Body of pancreas (tissue), 4 donors: ENCODE measurements around the gene ISM1. TPM values are rescaled to one million over a fixed set of nuclear protein-coding genes. Genes with fewer than 3 reads are reported as not detected.

Experiments
- ATAC-seq: fragments of 150-250 bp; one replicate; pipeline ENCODE4 v1.9.1; 2016
- DNase-seq, 4 donors: peaks; one replicate each; pipeline ENCODE4 v3.0.0-alpha.2; 2019
- H3K27ac ChIP-seq, 4 donors: fragments of 200-600 bp; sonication (generic); 1 replicate in 3 of 4; 2 replicates in 1 of 4; pipeline versions ENCODE4 v1.5.1 to v1.6.1; 2016 to 2019; ENCODE audit warnings: mild to moderate bottlenecking in 1 of 4, mixed read lengths in 1 of 4, moderate library complexity in 1 of 4
- H3K27me3 ChIP-seq, 2 donors: fragments of 200-600 bp; sonication (generic); one replicate each; pipeline ENCODE4 v1.6.0; 2016; ENCODE audit warnings: mild to moderate bottlenecking in 1 of 2
- H3K36me3 ChIP-seq, 2 donors: fragments of 200-600 bp; sonication (generic); replicated peaks in 1 of 2; 2 replicates each; pipeline ENCODE4 v1.5.1; 2016; ENCODE audit warnings: low read depth in 2 of 2; ENCODE audit not compliant: insufficient read depth in 1 of 2
- H3K4me1 ChIP-seq: fragments of 200-600 bp; sonication (generic); one replicate; pipeline ENCODE4 v1.6.0; 2016
- H3K4me3 ChIP-seq, 2 donors: fragments of 200-600 bp; sonication (generic); 1 replicate in 1 of 2; 2 replicates in 1 of 2; pipeline ENCODE4 v1.5.1; 2016 to 2019
- H3K9me3 ChIP-seq, 3 donors: fragments of 200-600 bp; sonication (generic); 1 replicate in 2 of 3; 2 replicates in 1 of 3; pipeline ENCODE4 v1.5.1; 2016
- CTCF ChIP-seq, 7 experiments: fragments of 450-650 bp in 4 of 7; fragments of 200-600 bp in 3 of 7; sonication (generic) in 3 of 7; IDR thresholded peaks; one replicate each; pipeline ENCODE4 v1.5.1; 2016 to 2019; ENCODE audit warnings: antibody characterized with exemption in 7 of 7
- POLR2A ChIP-seq, 3 donors: fragments of 450-650 bp; IDR thresholded peaks; one replicate each; pipeline ENCODE4 v1.6.1; 2016; ENCODE audit warnings: antibody characterized with exemption in 3 of 3, mild to moderate bottlenecking in 2 of 3
- WGBS, 2 donors: methylation state at CpG; one replicate each; pipeline ENCODE4 v1.1.5; 2017; 5-methylcytosine and 5-hydroxymethylcytosine counted together
- intact Hi-C: fragments of 100-400 bp; cut with DNase I; formaldehyde crosslinking; loops from one replicate; pipeline ENCODE4 v1.15.1; 2023
- total RNA-seq, 2 donors: library from RNA; depleted of rRNA; stranded (reverse); fragments of >200 nt; gene quantifications; one replicate each; pipeline ENCODE4 v1.1.0, GENCODE V29; 2016

ISM1 gene
- total RNA-seq, 2 donors from 2014 or later = 2.6 to 3.1 TPM

DNA sequence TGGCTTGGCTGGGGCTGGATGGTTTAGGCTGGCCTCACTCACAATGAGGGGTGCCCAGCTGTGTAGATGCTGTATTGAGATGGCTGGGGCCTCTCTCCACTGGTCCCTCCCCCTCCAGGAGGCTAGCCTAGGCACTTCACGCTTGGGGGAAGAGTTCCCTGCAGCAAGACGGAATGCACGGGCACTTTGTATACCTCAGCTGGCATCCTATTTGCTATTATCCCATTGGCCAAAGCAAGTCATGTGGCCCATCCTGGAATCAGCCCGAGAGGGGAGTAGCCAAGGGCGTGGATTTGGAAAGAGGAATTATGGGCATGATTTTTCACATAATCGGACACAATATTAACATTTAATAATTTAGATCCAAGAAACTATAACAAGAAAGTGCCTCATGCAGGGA, 64.3 kb downstream of the ISM1 start:
- ATAC-seq (no peak), DNase-seq (no peak)
- WGBS, 2 donors = 88 to 95% methylated on average over 6 of the region's 6 CpGs
- no peaks in the 10 kb centered on the region for H3K27me3 ChIP-seq
- H3K4me3 ChIP-seq = no peak overlapping the region
- no peaks in the 10 kb centered on the region for H3K9me3 ChIP-seq
- no peaks in the 10 kb centered on the region for H3K36me3 ChIP-seq
- no peaks in the 10 kb centered on the region for H3K4me1 ChIP-seq
- intact Hi-C loops = no loop called here
- H3K27ac ChIP-seq = no peak overlapping the region
- TF ChIP-seq CTCF (IDR thresholded peaks at IDR 0.05) (no peak), POLR2A (IDR thresholded peaks at IDR 0.05) (no peak)

GRCh38 chr20:13286052-13286451, 65.0 kb downstream of the ISM1 start:
- 84 to 91% methylated on average over 5 of the region's 5 CpGs for WGBS, 2 donors
- no peak for TF ChIP-seq CTCF (IDR thresholded peaks at IDR 0.05)
- TF ChIP-seq POLR2A (IDR thresholded peaks at IDR 0.05) = no peak
- DNase-seq (no peak), ATAC-seq (no peak)
- Histone ChIP-seq H3K4me1 (no peaks in the 10 kb centered on the region), H3K27me3 (no peaks in the 10 kb centered on the region), H3K36me3 (no peaks in the 10 kb centered on the region), H3K9me3 (no peaks in the 10 kb centered on the region), H3K27ac (no peak overlapping the region), H3K4me3 (no peak overlapping the region)
- intact Hi-C loops = no loop called here

GRCh38 chr20:13286607-13287006, 65.5 kb downstream of the ISM1 start:
- peak; percentile 53 for ATAC-seq
- Histone ChIP-seq H3K27ac (no peak overlapping the region), H3K9me3 (no peaks in the 10 kb centered on the region), H3K27me3 (no peaks in the 10 kb centered on the region), H3K4me3 (no peak overlapping the region), H3K36me3 (no peaks in the 10 kb centered on the region), H3K4me1 (no peaks in the 10 kb centered on the region)
- WGBS, 2 donors = 56 to 76% methylated on average over 7 of the region's 7 CpGs
- no peak for TF ChIP-seq CTCF (IDR thresholded peaks at IDR 0.05)
- no peak for TF ChIP-seq POLR2A (IDR thresholded peaks at IDR 0.05)
- intact Hi-C loops = no loop called here
- peak; percentile 31 to 63 (median 46) for DNase-seq

GRCh38 chr20:13288357-13288756, 67.3 kb downstream of the ISM1 start:
- WGBS, 2 donors = 91 to 92% methylated on average over 12 of the region's 12 CpGs
- Histone ChIP-seq H3K27ac (no peak overlapping the region), H3K4me1 (no peaks in the 10 kb centered on the region), H3K27me3 (no peaks in the 10 kb centered on the region), H3K36me3 (no peaks in the 10 kb centered on the region), H3K4me3 (no peak overlapping the region), H3K9me3 (no peaks in the 10 kb centered on the region)
- intact Hi-C loops = no loop called here
- DNase-seq = no peak
- ATAC-seq = no peak
- TF ChIP-seq CTCF (IDR thresholded peaks at IDR 0.05) (no peak), POLR2A (IDR thresholded peaks at IDR 0.05) (no peak)

DNA sequence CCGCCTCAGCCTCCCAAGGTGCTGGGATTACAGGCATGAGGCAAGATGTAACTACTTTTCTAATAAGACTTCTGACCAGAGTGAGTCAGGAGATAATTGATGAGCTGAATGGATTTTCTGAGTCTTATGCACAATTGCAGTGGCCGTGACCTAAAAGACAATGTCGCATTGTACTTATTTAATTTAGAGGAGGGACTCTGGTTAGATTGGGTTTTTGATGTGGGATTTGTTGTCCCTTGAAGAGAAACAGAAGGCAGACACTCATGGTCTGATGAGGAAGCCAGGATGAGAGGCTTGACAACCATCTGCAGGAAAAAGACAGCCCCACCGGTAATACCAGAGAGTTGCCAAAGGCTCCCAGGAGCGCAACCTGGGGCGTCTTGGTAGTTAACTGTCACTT, 68.0 kb downstream of the ISM1 start:
- no peak overlapping the region for H3K27ac ChIP-seq
- no peak overlapping the region for H3K4me3 ChIP-seq
- TF ChIP-seq POLR2A (IDR thresholded peaks at IDR 0.05) = no peak
- TF ChIP-seq CTCF (IDR thresholded peaks at IDR 0.05) = no peak
- no peaks in the 10 kb centered on the region for H3K27me3 ChIP-seq
- intact Hi-C loops = no loop called here
- no peaks in the 10 kb centered on the region for H3K4me1 ChIP-seq
- 93 to 96% methylated on average over 6 of the region's 6 CpGs for WGBS, 2 donors
- H3K9me3 ChIP-seq = no peaks in the 10 kb centered on the region
- ATAC-seq = no peak
- no peak for DNase-seq
- no peaks in the 10 kb centered on the region for H3K36me3 ChIP-seq
